ENCODE results near the gene ZSCAN20.
"Not testable (repeated sequence)": the region's sequence is repeated elsewhere in the genome, so short reads cannot be mapped to it uniquely, and the experiment has no call there.

The ZSCAN20 gene

DNA sequence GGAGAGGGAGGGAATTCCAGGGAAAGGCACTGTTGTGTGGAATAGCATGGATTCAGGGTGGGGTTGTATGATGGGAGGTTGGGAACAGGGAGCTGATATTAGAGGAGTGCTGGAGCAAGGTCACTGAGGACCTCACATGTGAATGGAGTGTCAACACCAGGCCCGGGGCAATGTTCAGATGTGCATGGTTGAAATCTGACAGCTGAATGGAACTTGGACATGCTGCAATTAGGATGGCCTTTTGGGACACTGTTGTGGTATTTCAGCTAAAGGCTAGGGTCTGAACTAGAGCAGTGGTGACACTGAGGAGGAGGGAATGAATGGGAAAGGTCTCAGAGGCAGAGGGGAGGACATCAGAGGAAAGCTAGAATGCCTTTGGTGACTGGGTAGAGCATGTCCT, 25.0 kb downstream of the ZSCAN20 start:
- no peak for DNase-seq

DNA sequence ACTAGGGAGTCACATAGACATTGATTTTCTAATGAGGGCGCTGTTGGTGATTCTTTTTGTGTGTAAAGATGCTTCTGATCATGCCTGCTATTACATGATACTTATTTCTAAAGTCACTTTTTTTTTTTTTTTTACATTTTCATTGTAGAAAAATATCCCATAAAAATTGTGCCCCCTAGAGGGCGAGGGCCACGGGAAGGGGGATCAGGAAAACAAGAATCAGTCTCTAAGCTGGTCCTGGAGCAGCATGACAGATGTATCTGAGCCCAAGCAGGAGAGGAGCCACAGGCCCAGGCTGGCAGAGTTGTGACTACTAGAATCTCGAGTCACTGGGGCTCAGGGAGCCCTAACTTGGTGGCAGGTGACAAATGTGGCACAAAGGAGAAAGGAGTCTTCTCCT, 28.1 kb downstream of the ZSCAN20 start:
- DNase-seq = no peak

DNA sequence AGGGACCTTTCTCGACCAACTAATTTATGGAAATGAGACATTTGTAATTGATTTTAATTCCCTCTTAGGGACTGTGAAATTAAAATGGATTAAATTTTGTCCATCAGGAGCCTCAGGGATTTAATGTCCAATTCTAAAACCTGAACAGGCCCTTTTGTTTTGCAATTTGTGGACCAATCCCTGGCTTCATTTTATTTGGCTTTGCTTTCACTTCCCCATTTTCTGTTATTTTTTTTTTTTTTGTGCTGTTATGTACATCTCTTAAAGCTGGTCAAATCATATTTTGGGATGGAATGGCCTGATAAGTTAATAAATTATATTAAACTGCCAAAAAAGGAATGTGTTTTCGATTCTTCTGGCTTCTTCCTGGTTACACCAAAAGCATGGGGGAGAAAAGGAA, 28.9 kb downstream of the ZSCAN20 start:
- DNase-seq = no peak

DNA sequence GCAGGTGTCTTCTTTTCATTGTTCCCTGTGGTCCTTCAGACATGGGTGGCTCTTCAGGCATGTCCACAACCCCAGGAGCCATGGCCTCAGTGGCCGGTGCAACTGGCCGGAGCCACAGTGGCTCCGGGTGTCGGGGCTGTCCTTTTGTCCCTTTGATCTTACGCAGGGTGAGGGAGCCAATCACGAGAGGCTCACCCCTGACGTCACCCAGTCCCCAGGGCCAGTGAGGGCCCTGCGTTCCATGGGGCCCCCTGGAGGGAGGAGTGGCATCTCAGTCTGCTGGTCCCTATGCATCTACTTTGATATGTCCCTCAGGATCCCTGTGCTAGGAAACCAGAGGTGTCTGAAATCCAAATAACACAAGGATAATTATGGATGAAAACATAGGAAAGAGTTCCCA, 29.3 kb downstream of the ZSCAN20 start:
- DNase-seq = no peak

DNA sequence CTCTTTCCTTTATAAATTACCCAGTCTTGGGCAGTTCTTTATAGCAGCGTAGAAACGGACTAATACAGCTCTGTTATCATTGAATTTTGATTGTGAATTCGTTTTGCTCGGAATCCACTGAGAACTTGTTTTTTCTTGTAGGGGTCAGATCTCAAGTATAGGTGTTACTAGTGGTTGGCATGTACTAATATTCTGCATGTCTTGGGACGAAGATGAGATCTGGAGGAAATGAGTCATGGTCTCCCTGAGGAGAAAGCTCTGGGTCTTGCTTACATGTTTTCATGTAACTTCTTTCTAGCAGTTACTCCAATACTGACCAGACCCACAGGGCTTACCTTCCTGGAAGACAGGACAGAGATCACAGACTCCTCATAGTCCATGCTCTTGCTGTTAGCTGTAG, 30.3 kb downstream of the ZSCAN20 start:
- DNase-seq = no peak

DNA sequence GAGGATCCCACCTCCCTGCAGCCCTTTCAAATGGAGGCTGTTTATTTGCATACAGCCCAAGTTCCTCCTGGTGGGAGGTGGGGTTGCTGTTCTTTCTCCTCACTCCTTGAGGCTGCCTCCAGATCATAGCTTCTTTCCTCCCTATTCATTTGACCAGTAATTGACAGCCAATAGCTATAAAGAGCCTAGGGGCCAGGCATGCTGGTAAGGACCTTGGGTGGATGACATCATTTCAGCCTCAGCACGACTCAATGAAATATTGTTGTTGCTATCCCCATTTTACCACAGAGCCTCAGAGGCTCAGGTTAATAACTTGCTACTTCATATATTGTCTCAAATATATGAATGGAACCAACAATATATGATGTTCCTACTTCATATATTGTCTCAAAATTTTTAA, 31.1 kb downstream of the ZSCAN20 start:
- no peak for DNase-seq

DNA sequence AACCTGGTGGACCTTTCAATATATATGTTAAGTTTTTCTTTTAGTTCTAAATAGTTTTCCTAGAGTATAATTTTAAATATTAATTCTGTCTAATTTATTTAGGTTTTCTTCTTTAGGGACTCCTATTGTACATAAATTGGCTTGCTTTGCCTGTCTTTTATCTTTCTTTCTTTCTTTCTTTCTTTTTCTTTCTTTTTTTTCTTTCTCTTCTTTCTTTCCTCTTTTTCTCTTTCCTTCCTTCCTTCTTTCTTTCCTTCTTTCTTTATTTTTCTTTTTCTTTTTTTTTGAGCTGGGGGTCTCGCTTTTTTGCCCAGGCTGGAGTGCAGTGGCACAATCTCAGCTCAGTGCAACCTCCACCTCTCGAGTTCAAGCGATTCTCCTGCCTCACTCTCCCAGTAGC, 35.2 kb downstream of the ZSCAN20 start:
- DNase-seq = no peak

DNA sequence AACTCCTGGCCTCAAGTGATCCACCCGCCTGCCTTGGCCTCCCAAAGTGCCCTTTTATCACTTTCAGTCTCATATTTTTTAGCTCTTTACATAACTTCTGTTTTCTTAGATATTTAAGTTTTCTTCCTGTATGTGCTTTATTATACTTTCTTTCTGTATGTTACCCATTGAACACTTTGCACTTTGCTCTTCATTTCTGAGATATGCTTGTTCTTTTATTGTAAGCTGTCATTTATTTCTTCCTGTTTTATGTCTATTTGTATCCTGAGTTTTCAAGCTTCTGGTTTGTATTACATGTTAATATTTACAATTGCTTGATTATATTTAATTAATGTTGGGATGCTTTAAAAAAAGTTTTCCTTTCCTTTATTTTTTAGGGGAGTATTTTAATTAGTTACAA, 35.7 kb downstream of the ZSCAN20 start:
- DNase-seq = no peak

DNA sequence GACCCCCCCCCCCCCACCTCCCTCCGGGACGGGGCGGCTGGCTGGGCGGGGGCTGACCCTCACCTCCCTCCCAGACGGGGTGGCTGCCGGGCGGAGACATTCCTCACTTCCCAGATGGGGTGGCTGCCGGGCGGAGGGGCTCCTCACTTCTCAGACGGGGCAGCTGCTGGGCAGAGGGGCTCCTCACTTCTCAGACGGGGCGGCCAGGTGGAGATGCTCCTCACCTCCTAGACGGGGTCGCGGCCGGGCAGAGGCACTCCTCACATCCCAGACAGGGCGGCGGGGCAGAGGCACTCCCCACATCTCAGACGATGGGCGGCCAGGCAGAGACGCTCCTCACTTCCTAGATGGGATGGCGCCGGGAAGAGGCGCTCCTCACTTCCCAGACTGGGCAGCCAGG, 36.8 kb downstream of the ZSCAN20 start:
- DNase-seq = not testable (repeated sequence)

DNA sequence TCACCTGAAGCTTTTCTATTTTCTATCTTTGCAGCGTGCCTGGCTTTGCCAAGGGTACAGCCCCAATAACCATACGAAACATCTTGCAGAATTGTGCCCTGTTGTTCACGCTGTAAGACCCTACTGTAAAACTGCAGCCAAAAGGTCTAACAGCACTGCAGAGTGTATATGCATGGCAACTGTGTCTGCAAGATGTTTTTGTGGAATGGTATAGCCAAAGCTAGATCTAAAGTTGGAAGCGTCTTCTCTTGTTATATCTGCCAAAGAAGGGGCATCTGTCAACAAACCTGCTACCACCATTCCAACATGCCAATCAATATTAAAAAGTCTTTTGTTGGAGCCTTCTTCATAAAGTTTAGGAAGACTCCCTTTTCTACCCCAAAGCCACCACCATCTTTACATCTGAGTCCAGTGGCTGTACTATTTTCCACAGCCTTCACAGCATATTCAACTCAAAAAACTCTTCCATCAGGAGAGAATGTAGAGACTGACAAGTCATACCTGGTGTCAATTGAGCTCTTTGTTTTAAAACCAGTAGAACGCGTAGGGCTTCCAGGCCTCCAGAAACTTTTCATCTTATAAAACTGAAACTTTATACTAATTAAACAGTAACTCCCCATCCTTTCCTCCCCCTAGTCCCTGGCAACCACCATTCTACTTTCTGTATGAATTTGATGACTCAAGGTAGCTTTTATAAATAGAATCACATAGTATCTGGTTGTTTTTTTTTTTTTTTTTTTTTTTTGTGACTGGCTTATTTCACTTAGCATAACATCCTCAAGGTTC, 40.0 kb downstream of the ZSCAN20 start:
- DNase-seq = no peak

DNA sequence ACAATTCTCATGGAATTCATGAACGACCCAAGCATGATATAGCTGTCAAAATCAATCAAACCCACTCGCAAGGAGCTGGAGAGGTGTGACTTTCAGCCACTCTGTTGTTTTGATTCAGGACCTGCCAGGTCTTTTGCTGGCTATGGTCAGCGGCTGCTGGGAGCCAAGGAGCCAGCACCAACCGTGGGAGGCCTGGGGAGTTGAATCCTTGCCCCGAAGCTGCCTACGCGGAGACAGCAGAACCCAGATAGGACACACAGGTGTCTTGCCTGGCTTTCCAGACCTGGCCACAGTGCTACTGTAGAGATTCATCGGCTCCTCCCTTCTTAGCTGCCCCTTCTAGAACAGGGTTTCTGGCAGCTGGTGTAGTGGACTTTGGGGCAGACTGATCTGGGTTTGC, 42.7 kb downstream of the ZSCAN20 start:
- DNase-seq = no peak

DNA sequence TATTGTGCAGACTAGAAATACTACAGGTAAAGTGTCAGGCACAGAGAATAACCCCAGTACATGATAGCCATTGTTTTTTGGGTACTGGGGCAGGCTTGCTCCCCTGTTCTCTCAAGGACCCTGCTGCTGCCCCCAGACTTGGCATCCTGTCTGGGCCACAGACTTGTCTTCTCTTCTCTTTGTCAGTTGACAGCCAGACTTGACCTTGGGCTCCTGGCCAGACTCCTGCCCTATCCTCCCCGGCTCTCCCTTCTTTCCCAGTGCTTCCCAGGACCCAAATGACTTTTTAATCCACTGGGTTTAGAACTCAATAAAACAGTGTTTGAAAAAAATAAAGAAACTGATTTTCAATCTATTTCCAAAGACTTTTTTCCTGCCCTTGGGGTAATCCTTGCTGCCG, 43.2 kb downstream of the ZSCAN20 start:
- DNase-seq = no peak

DNA sequence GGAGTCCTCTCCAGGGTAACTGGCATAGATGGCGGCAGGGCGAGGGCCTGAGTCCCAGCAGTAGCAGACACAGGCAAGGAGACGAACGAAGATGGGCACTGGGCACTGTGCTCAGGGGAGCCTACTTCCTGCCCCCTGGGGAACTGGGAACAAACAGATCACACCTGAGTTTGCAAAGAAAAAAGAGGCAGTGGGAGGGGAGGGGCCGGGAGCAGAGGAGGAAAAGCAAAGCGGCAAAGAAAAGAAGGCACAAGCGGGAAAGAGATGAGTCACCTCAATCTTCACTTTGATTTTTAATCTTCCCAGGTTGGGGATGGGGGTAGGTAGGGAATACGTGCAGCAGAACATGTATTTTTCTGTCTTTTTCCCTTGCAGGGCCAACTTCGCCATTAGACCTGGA, 44.0 kb downstream of the ZSCAN20 start:
- DNase-seq = no peak

DNA sequence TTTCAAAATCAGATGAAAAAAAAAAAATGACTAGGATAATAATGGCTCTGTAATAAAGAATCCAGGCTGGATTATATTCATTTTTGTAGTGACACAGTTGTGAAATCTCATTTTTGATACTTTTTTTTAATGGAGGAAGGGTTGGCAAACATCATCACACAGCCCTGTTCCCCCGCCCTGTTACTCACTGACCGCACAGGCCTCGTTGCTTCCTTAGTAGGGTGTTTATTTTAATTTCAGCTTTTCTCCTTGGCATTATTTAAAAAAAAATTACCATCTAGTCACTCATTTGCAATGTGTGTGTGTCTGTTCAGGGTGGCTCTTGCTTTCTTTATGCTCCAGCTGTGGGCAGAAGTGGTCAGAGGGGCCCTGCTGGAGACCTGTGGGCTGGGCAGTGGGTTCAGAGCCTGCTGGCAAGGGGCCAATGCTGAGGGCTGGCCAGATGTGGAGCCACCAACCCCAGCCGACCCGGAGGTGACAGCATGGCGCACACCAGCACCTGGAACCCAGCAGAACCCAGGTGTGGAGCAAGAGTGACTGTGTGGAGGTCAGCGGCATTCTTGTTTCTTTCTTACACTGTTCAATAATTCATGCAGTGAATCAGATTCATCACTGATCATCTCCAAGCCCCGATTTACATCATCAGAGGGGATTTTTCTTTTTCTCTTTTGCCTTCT, 44.6 kb downstream of the ZSCAN20 start:
- DNase-seq = no peak

DNA sequence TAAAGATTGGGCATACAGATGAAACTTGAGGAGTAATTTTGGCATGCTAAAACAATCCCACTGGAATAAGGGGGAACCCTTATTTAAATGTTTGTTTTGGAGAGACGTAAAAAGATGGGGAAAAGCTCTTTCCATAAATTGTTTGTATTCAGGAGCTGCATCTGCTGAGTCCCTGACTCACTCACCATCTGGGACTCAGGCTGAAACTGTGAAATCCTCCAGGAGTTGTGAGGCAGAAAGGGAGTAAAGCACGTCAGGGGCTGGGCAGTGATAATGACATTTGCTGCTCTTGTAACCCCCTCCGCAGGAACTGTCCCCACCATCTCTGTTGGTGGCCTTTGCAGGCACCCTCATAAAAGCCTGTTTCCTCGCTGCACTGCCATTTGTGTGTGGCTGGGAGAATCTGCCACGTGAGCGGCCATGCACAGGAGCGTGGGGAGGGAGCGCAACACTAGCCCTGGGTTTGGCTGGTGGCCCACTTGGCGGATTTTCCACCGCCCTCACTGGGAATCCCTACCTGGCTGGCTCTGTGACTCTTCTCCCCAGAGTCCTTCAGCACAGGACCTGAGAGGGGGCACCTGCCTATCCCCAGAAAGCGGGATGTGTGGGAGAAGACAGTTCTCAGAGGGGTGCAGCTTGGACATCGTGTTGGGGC, 45.3 kb downstream of the ZSCAN20 start:
- no peak for DNase-seq

DNA sequence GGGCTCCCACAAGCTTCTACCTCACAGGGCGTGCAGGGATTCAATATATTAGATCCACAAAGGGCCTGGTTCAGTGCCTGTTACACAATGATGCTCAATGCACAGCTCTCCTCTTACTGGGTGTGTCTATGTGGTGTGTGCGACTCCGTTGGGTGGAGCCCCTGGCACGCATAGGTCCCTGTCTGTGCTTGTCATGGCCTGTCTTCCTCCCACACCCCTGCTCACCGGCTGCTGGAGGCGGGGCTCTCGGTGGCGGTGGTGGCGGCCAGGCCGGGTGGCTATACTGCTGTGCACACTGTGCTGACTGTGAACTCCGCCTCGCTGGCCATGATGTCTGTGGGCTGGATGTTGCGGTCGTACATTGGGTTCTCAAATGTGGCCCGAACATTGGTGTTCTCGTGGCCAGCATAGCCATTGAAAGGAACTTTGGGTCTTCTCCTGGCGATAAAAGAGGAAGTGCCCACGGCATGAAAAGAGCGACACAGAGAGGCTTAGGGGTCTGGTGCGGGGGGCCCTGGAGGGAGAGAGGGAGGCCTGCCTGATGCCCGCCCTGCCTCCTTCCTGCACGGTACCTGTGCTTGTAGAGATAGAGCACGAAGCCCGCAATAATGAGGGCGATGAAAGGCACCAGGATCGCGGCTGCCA, 46.9 kb downstream of the ZSCAN20 start:
- DNase-seq = no peak

DNA sequence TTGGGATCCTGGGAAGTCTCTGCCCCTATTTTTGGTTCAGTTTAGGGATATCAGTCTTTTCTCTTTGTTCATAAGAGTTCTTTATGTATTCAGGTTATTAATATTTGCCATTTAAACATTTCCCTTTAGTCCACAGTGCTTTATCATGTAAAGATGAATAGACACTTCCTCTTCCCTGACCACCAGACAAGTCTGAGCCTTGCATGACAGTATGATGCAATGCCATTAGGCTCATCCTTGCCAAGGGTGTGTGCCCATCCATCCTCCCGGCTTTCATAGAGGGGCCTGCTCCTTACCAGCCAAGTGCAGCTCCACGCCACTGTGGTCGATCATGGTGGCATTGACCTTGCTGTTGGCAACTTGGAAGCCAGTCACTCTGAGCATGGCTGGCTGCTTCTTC, 52.1 kb downstream of the ZSCAN20 start:
- DNase-seq = no peak

DNA sequence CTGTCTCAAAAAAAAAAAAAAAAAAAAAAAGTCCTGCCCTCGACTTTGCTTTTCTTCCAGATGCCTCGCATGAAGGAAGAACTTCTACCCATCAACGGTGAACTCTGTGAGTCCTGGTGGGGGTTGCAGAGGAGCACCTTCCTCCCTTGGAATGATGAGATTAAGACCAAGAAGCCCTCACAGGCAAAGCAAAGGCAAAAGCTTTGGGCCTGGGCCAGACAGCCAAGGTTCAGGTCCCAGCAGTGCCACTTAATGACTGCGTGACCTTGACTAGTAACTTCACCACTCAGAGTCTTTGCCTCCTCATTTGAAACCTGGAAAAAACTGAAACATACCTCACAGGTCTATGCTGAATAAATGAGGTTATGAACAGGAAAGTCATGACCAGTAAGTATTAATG, 55.5 kb downstream of the ZSCAN20 start:
- no peak for DNase-seq

DNA sequence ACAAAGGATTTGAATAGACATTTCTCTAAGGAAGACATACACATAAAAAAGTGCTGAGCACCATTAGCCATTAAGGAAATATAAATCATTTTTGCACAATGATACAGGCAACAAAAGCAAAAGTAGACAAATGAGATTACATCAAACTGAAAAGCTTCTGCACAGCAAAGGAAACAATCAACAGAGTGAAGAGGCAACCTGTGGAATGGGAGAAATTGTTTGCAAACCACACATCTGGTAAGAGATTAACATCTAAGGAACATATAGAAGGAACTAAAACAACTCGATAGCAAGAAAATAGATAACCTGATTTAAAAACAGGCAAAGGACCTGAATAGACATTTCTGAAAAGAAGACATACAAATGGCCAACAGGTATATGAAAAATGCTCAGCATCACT, 57.5 kb downstream of the ZSCAN20 start:
- DNase-seq = no peak

DNA sequence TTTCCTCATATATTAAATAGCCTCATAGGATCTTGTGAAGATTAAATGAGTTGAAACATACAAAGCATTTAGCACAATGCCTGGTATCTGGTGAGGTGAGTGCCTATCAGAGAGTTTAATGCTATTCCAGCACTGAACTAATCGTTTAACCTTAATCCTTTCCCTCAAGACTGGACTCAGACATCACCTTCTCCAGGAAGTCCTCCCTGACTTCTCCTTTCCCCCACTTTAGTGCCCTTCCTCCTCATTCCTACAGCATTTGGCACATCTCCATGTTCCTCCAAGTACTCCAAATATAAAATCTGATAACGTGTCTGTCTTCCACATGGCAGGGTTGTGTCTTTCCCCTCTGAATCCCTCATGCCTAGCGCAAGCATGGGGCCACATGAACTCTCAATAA, 59.8 kb downstream of the ZSCAN20 start:
- no peak for DNase-seq

DNA sequence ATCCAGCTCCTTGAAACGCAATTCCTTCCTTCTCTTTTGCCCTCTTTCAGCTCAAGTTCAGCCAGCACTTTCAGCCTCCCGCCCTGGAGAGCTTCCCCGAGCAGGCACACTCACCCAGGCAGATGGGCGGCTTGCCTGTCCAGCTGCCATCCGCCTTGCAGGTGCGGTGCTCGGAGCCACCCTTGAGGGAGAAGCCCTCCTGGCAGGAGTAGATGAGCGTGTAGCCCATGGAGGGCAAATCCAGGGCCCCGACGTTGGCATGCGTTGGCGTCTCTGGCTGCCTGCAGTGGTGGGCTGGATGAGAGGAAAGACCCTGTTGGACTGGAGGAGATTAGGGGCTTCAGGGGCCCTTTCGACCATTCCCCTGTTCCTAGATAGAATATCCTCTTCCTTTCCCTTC, 60.5 kb downstream of the ZSCAN20 start:
- DNase-seq = no peak

DNA sequence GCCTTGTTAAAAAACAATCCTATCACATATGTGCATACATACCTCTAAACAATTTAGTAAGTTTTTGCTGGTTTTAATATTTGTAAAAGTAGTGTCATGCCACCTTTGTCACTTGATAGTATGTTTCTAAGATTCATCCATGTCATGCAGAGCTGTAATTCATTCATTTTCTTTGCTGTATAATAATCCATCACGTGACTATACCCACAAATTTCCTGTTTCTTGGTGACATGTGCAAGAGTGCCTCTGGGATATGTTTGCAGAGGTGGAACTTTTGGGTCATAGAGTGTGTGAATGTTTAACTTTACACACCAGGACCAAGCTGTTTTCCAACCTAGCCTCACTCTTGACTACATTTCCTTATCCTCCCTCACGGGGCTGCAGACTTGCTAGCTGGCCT, 62.9 kb downstream of the ZSCAN20 start:
- DNase-seq = no peak

DNA sequence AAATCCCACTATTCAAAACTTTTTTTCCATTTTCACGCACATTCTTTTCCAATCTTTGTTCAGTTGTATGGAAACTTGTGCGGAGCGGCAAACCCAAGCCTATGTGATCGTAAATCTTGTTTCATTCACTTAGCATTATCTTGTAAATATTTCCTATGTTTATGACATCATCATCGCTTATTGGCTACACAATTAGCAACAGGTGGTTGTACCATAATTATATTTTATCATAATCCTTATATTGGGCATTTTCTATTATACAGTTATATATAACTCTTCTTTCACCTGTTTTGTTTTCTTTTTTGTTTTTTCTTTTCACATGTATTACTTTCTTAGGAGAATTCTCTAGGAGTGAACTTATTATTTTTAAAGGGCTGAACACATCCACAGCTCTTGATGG, 65.4 kb downstream of the ZSCAN20 start:
- DNase-seq = no peak

DNA sequence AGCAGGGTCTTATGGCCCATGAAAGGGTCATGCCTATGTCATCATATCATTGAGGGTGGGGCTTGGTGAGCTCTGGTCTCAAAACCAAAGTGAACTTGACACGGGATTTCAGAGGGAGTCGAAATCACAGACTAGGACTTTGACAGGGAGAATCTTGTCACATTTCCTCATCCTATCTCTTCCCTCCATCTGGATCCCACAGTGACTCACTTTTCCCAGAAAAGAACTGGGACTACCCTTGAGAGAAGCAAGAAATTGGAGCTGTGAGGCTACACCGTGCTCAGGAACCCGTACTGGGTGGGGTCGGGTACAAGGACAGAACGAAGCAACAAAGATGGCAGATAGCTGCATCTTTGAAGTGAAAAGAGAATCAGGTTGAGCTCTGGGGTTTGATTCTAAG, 69.5 kb downstream of the ZSCAN20 start:
- no peak for DNase-seq
